Cardiac fibroblast (primary cell): ENCODE results near the gene BCAR1.
"Not testable (repeated sequence)": the region's sequence is repeated elsewhere in the genome, so short reads cannot be mapped to it uniquely, and the experiment has no call there.

Source experiments
- DNase-seq, 2 donors: peaks; one replicate each; pipeline versions ENCODE4 v3.0.0 to v3.0.0-alpha.2; 2010; ENCODE audit warnings: low read depth in 2 of 2
- H3K4me3 ChIP-seq, 2 donors: replicated peaks in 1 of 2; 1 replicate in 1 of 2; 2 replicates in 1 of 2; pipeline ENCODE4 v1.5.1; 2011; ENCODE audit warnings: low read depth in 2 of 2, low read length in 2 of 2, mild to moderate bottlenecking in 2 of 2, moderate library complexity in 1 of 2
- CTCF ChIP-seq: IDR thresholded peaks from one replicate; pipeline ENCODE4 v1.5.1; 2011; ENCODE audit warnings: low read depth, mild to moderate bottlenecking, low read length, inconsistent platforms

Gene BCAR1

GRCh38 chr16:75226550-75227360 is 24.7 kb downstream of the BCAR1 start:
- TF ChIP-seq CTCF, result no peak
- no peak for DNase-seq
- H3K4me3 ChIP-seq, result no peak overlapping the region

DNA sequence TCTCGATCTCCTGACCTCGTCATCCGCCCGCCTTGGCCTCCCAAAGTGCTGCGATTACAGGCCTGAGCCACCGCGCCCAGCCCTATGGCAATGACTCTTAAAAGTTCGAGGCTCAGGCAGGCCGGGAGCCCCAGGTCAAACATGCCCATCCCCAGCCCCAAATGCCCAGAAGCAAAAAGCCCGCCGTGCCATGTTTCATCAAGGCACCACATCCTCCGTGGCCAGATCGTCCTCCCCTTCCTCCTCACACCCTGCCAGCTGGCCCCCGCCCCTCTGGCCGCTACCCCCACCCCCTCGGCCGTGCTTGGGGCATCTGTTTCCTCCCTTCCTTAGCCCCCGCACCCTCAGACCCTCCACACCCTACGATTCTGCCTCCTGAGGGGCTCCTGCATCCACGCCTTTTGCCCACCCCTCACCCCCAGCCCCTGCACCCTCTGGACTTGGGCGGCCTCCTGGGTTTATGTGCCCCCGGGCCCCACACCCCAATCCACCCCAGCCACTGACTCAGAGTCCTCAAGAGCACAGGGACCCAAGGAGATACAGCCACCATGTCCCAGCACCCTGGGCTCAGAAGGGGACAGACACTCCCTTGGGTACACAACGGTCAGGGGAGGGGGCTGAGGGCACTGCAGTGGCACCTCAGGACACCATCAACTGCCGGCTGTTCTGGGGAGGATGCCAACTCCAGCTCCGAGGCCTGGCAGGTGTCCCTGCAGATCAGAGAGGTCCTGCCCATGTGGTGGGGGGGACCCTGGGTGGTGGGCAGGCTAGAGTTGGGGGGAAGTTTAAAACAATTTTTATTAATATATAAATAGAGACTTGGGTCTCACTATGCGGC is 25.5 kb downstream of the BCAR1 start:
- no peak for TF ChIP-seq CTCF
- no peak overlapping the region for H3K4me3 ChIP-seq
- no peak for DNase-seq

- DNase-seq, result no peak
- no peak overlapping the region for H3K4me3 ChIP-seq
- TF ChIP-seq CTCF, result no peak
These were observed 26.3 kb downstream of the BCAR1 start for GRCh38 chr16:75225092-75225491.

- DNase-seq, result no peak
- H3K4me3 ChIP-seq, result no peak overlapping the region
- no peak for TF ChIP-seq CTCF
These were observed 26.9 kb downstream of the BCAR1 start for GRCh38 chr16:75224306-75225082.

DNA sequence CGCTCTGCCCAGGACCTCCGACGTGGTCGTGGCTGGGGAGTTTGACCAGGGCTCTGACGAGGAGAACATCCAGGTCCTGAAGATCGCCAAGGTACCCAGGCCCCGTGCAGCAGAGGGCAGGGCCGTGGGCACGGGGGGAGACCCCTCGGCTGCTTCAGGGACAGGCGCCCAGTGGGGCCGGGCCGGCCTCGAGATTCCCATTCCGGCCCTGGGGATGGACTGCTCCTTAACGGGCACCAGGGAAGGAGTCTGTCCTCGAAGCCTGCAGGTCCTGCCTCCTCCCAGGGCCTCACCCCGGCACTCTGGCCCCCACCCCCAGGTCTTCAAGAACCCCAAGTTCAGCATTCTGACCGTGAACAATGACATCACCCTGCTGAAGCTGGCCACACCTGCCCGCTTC is 28.3 kb downstream of the BCAR1 start:
- DNase-seq, H3K4me3 ChIP-seq: not testable (repeated sequence)

GRCh38 chr16:75222271-75222783 is 29.1 kb downstream of the BCAR1 start:
- H3K4me3 ChIP-seq, result no peak overlapping the region
- DNase-seq, result no peak
- no peak for TF ChIP-seq CTCF

DNA sequence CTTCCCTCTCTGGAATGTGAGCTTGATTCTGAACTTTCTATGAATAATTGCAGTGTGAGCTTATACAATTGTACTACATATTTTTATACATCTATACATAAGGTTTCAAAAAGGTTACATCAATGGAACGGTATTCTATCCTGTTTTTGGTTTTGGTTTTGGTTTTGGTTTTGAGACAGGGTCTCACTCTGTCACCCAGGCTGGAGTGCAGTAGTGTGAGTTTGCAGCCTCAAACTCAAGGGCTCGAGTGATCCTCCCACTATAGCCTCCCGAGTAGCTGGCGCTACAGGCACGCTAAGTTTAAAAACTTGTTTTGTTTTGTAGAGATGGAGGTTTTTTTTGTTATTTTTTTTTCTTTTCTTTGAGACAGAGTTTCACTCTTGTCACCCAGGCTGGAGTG is 31.6 kb downstream of the BCAR1 start:
- TF ChIP-seq CTCF, result no peak
- DNase-seq, result no peak
- H3K4me3 ChIP-seq, result no peak overlapping the region
